IPS DF 4.7 (cell line): ENCODE results near the gene LAMTOR5.
A peak's percentile ranks its signal among the peaks of the same experiment; 100 is the strongest.
"Not testable (repeated sequence)": the region's sequence is repeated elsewhere in the genome, so short reads cannot be mapped to it uniquely, and the experiment has no call there.

Source experiments
- DNase-seq: peaks from one replicate; pipeline ENCODE4 v3.0.0-alpha.2; 2013; ENCODE audit warnings: low spot score; ENCODE audit errors: extremely low read depth

LAMTOR5 gene

DNA sequence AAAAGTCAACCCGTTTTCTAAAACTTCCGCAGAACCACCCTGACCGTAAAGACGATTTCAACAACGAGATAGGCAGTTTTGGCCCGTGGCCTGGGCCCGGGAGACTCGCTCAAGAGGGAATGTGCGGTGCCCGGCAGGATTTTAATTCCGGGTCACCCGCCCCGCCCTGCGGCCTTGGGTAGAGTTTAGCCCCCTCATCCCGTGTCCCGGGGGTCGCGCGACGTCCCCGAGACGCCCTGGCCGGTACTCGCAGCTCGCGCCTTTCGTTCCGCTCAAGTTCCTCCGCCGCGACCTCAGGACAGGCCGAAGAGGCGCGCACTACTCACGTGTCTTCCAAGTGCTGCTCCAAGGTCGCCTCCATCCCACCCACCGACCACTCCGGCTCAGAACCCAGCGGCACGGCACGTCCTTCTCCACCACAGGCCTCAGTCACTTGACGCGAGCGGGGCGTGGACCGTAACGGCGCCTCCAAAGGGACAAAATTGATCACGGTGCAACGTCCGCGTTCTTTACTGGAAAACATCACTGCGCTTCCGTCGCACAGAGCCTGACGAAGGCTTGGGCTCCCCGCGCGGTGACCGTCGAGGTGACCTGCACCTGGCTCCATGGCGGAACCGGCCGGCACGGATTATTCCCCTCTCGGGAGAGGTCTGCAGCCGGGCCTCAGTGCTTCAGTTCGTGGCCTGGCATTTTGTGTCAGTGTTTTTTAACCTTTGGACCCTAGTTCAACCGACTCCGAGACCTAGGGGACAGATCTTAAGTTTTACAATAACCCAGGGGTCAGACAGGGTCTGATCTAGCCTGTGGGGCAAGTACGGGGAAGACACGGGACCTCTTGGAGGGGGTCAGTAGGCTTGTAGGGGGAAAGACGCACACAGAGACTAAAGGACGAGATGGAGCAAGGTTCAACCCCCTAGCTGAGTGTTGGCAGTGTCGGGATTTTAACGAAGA, at the start of gene LAMTOR5:
Gene LAMTOR5, minus strand, starts transcription at position 435 of the 951 bp plus-strand sequence. Its CDS starts 74 bp downstream, at position 361.
- DNase-seq: peak; percentile 71

GRCh38 chr1:110457206-110457605, 49.7 kb upstream of the LAMTOR5 start:
- DNase-seq: no peak

DNA sequence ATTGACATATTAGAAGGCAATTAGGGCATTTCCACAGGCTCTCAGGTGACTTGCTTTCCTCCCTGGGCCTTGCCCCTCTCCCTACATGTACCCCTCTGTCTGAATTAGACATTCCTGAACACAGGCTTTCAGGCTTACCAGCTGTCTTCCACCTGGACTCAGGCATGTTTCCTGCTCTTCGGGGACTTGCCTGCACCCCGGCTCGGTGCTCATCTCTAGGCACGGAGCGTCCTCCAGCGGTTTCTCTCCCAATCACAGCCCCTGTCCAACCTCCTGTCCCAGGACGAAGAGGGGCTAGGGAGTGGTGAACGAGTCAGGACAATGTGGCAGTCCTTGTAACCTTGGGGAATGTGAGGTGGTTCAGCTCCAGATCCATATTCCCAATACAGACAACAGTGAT, 47.7 kb upstream of the LAMTOR5 start:
- DNase-seq: peak; percentile 16

DNA sequence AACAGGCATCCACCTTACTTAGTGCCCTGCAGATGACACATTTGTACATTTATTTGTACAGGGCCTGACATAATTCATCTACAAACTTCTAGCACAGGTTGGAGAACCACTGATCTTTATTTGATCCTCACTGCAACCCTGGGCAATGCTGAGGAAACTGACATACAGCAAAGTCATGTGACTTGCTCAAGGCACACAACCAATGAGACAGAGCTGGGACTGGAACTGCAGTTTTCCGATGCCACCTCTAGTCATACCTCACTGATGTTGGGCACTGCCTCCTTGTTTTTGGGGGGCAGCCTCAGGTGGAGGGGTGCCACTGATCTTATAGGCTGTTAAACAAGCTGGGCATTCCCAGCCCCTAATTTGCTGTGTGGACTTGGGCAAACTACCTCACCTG, 46.8 kb upstream of the LAMTOR5 start:
- DNase-seq: no peak

- DNase-seq: no peak
These were observed 46.3 kb upstream of the LAMTOR5 start for GRCh38 chr1:110453829-110454228.

DNA sequence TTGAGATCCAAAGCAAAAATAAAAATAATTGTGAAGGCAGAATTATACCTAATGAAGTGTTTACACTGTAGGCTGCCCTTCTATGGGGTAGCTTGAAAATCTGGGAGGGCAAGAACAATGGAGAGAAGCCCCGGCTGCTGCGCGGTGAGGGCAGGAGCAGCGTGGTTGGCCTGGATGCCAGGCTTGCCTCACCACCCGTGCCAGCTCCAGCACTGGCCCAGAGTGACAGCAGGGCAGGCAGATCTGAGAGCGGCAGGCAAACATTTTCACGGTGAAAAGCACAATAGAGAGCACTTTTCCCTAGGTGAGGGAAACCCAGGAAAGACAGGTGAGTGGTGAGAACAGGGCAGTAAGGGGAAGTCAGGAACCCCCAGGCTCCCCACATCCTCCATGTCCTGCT, 44.8 kb upstream of the LAMTOR5 start:
- DNase-seq: no peak

- no peak for DNase-seq
These were observed 43.4 kb upstream of the LAMTOR5 start, which contains the start of gene PROK1 for GRCh38 chr1:110450929-110451328. Gene PROK1, plus strand, starts transcription at chr1:110451149. Its CDS starts 68 bp downstream, at chr1:110451217.

- no peak for DNase-seq
These were observed 42.5 kb upstream of the LAMTOR5 start for GRCh38 chr1:110449661-110450651.

GRCh38 chr1:110444561-110444960, 37.1 kb upstream of the LAMTOR5 start:
- DNase-seq: no peak

- DNase-seq: no peak
These were observed 36.0 kb upstream of the LAMTOR5 start for GRCh38 chr1:110443451-110443850.

DNA sequence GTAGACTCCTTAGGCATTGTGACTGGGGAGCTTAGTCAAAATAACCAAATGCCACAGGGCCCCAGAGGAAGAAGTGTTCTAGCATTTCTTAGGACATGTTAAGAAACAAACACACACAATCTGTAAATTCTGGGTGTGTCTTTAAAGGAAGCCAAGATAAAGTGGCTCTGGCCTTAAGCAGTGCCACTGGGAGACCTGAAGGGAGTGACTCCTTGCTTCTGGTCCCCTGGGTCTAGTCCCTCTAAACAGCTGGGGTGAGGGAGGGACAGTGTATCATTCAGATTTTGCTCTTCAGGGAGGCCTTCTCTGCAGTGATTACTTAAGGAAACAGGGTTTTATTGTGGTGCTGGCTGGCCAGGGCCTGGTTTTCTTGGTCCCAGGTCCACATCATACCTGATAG, 34.4 kb upstream of the LAMTOR5 start:
- DNase-seq: no peak

- DNase-seq: no peak
These were observed 33.4 kb upstream of the LAMTOR5 start for GRCh38 chr1:110440877-110441276.

DNA sequence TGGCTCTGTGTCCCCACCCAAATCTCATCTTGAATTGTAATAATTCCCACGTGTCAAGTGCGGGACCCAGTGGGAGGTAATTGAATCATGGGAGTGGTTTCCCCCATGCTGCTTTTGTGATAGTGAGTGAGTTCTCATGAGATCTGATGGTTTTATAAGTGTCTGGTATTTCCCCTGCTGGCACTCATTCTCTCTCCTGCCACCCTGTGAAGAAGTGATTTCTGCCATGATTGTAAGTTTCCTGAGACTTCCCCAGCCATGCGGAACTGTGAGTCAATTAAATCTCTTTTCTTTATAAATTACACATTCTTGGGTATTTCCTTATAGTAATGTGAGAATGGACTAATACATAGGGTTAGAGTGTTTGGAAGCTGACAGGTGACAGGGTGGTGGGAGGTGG, 32.4 kb upstream of the LAMTOR5 start:
- not testable (repeated sequence) for DNase-seq

- DNase-seq: no peak
These were observed 31.4 kb upstream of the LAMTOR5 start for GRCh38 chr1:110438893-110439292.

GRCh38 chr1:110437645-110438299, 30.3 kb upstream of the LAMTOR5 start:
- DNase-seq: not testable (repeated sequence)

DNA sequence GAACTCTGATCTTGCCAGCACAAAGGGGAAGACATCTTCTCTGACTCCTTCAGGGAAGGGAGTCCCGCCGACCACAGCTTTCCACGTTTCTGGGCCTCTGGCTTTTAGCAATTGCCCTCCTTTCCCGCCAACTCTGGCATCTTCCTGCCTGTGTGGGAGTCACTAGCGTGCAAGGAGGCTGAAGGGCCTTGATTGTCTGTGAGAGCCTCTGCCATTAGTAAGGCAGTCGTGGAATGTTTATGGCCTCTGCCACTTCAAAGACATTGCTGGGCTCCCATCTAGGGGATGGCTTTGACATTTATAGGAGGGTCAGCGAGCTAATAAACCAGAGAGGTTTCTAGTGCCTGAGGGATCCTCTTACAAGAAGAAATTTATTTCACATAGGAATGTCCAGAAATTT, 29.1 kb upstream of the LAMTOR5 start:
- no peak for DNase-seq

DNA sequence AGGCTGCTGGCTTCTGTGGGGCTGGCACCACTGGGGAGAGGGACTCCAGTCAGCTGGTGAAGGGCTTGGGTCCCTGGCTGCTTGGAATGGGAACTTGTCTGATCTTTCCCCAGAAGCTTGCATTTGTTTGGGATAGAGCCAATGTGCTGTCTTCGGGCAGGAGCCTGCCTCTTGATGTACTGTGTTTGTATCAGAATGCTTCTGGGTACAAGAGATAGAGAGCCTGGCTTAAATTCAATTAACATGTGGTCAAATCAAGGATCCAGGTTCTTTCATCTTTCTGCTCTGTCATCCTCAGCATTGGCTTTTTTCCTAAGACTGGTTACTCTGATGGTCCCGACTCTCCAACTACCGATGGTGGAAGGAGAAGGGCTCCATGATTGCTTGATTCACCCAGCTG, 27.5 kb upstream of the LAMTOR5 start:
- no peak for DNase-seq

DNA sequence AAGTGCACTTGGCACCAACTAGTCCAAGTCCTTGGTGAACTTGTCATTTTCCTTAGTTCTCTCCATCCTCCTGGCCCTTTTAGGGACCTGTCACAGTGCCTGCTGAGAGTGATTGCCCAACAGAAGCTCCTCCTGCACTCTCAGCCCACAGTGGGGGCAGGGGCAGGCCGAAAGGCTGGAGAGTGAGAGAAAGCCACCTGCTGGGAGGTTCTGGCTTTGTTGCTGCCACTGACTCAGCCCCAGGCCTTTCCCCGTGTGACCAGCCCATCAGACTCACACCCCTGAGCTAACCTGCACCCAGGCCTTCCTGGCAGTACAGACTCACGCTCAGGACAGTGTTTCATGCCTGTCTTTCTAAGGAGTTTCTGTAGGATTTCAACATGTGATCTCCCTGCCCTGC, 26.3 kb upstream of the LAMTOR5 start:
- DNase-seq: peak; percentile 30

- DNase-seq: no peak
These were observed 25.7 kb upstream of the LAMTOR5 start for GRCh38 chr1:110433213-110433612.

- DNase-seq: no peak
These were observed 23.4 kb upstream of the LAMTOR5 start for GRCh38 chr1:110430901-110431300.

DNA sequence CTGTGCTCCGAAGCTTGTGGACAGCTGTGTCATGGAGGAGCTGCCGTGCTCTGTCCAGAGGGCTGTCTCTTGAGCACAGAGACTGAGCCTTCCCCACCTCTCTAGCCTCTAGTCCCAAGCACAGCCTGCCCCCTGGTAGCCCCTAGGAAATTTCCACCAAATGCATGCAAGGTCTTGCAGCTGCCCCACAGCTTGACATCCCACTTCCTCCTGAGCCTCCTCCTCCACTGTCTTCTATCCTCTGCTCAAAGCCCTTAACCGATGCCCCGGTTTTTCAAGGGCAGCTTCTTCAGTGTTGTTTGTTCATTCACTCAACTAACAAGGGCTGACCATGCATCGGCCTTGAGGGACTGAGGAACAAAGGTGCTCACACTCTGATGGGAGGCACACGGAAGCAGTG, 22.9 kb upstream of the LAMTOR5 start:
- DNase-seq: no peak
